ENCODE measurements around the gene ZFC3H1. TPM values are rescaled to one million over a fixed set of nuclear protein-coding genes. Genes with fewer than 3 reads are reported as not detected.

The ZFC3H1 gene
- total RNA-seq, 1 experiment from 2014 or later, result 24.4 TPM

DNA sequence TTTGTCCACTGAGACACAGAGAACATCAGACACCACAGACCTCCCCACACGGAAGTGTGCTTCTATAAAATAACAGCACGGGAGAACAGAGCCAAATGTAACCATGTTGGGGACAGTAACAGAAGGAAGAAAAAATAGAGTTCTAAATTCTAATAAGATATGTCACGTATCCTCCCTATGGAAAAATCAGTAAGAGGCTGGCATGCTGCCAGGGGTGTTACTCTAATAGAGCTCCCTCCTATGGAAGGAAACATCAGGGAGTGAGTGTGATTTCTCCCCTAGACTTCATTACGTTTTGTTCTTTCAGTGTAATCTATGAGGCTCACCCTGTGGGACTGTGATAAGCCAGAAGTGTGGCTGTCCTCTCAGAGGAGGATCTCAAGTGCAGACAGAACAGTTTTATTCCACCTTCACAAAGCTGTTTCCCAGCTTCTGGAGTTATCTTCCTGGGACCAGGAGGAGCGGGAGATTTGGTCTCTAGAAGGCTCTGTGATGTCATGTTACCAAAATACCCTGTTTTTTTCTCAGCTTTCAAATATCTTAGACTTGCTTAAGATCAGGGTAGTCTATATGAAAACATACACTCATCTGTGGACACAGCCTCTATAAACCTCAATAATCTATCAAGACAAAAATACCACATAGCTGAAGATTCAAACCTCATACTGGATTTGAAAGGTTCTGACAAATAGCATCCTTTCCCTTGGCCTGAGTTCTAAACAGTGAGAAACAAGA is 69.3 kb downstream of the ZFC3H1 start:
- no peak overlapping the region for H3K27ac ChIP-seq (ENCODE audit: insufficient read length, low read depth, low read length)
- H4K8ac ChIP-seq (replicated peaks; ENCODE audit: insufficient read length, low read depth, low read length), result no peak overlapping the region
- no peak overlapping the region for H3K56ac ChIP-seq (ENCODE audit: insufficient read length, low read depth, low read length)
- H3K27ac Mint-ChIP-seq, result no peak overlapping the region
- H3T11ph ChIP-seq (ENCODE audit: low read length), result no peak overlapping the region
- H2BK120ac ChIP-seq (ENCODE audit: low read depth, low read length, poor library complexity, severe bottlenecking), result no peak overlapping the region
- H3K4me1 ChIP-seq (ENCODE audit: insufficient read depth, low read length), result no peaks in the 10 kb centered on the region; the same call in 1 of the 2 replicates
- H3K79me2 ChIP-seq (ENCODE audit: insufficient read depth, low read length), result no peaks in the 10 kb centered on the region
- no peak overlapping the region for H3K4ac ChIP-seq (ENCODE audit: low read depth, low read length)
- H3K9me3 Mint-ChIP-seq, result no peaks in the 10 kb centered on the region
- no peaks in the 10 kb centered on the region for H3K79me1 ChIP-seq (ENCODE audit: insufficient read depth, low read depth, low read length, poor library complexity, severe bottlenecking)
- H2BK5ac ChIP-seq (ENCODE audit: insufficient read length, low read length), result no peak overlapping the region
- H2BK15ac ChIP-seq (ENCODE audit: low read depth, low read length), result no peak overlapping the region
- no peak overlapping the region for H2BK20ac ChIP-seq (ENCODE audit: low read depth, low read length, poor library complexity, severe bottlenecking)
- no peaks in the 10 kb centered on the region for H3K27me3 Mint-ChIP-seq (ENCODE audit: low read depth)
- TF ChIP-seq, protein P1, sequence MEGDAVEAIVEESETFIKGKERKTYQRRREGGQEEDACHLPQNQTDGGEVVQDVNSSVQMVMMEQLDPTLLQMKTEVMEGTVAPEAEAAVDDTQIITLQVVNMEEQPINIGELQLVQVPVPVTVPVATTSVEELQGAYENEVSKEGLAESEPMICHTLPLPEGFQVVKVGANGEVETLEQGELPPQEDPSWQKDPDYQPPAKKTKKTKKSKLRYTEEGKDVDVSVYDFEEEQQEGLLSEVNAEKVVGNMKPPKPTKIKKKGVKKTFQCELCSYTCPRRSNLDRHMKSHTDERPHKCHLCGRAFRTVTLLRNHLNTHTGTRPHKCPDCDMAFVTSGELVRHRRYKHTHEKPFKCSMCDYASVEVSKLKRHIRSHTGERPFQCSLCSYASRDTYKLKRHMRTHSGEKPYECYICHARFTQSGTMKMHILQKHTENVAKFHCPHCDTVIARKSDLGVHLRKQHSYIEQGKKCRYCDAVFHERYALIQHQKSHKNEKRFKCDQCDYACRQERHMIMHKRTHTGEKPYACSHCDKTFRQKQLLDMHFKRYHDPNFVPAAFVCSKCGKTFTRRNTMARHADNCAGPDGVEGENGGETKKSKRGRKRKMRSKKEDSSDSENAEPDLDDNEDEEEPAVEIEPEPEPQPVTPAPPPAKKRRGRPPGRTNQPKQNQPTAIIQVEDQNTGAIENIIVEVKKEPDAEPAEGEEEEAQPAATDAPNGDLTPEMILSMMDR (conservative IDR thresholded peaks at IDR 0.05), result no peak
- H3K23me2 ChIP-seq (ENCODE audit: insufficient read length, low read depth, low read length, poor library complexity, severe bottlenecking), result no peaks in the 10 kb centered on the region
- H3K4me3 Mint-ChIP-seq, result no peak overlapping the region
- H3K23ac ChIP-seq (ENCODE audit: insufficient read length, low read depth, low read length), result no peak overlapping the region
- no peak overlapping the region for H2AFZ ChIP-seq (ENCODE audit: low read length)
- no peaks in the 10 kb centered on the region for H4K20me1 ChIP-seq (ENCODE audit: control insufficient read depth, insufficient read depth, insufficient read length)
- H3K9ac ChIP-seq (ENCODE audit: extremely low read depth, insufficient read length, low read length), result no peak overlapping the region
- no peak overlapping the region for H3K14ac ChIP-seq (ENCODE audit: insufficient read depth, low read length)
- DNase-seq, result no peak
- H3K9me3 ChIP-seq (ENCODE audit: control insufficient read depth, low read depth, low read length), result no peaks in the 10 kb centered on the region
- H3K36me3 Mint-ChIP-seq (ENCODE audit: insufficient read depth in 1 of 3, low read depth in 3 of 3), result no peaks in the 10 kb centered on the region
- no peak overlapping the region for H2AK5ac ChIP-seq (ENCODE audit: insufficient read length, low read length)
- H2BK12ac ChIP-seq (ENCODE audit: insufficient read length, low read depth, low read length), result no peak overlapping the region
- no peak overlapping the region for H4K5ac ChIP-seq (ENCODE audit: insufficient read length, low read depth, low read length)
- H3K4me1 Mint-ChIP-seq, result peaks cover 8 to 9% of the 10 kb centered on the region in 2 experiments
- no peak overlapping the region for H3K18ac ChIP-seq (ENCODE audit: insufficient read length, low read depth, low read length)
- no peak overlapping the region for H3K4me2 ChIP-seq (ENCODE audit: insufficient read depth, insufficient read length, low read length)
- no peak overlapping the region for H4K91ac ChIP-seq (ENCODE audit: insufficient read length, low read depth, low read length)
- no CpG with 5 or more reads among the region's 5 CpGs for WGBS (ENCODE audit: extremely low coverage, insufficient read length, low lambda C conversion rate)
- no peaks in the 10 kb centered on the region for H3K27me3 ChIP-seq (ENCODE audit: insufficient read depth, low read length)
